GM08714 (cell line): Measurements from ENCODE around the gene ACP1.
"Not testable (repeated sequence)": the region's sequence is repeated elsewhere in the genome, so short reads cannot be mapped to it uniquely, and the experiment has no call there.

ENCODE experiments used
- H3K4me3 ChIP-seq: fragments of 200-500 bp; sonication (Bioruptor generic); 2 replicates; pipeline ENCODE4 v1.5.1; 2014; ENCODE audit warnings: mild to moderate bottlenecking, low read length, inconsistent platforms
- ZNF274 ChIP-seq: IDR thresholded peaks from 2 replicates; pipeline ENCODE4 v1.6.1; 2012; ENCODE audit warnings: mild to moderate bottlenecking, low read depth, low read length

ACP1 gene

DNA sequence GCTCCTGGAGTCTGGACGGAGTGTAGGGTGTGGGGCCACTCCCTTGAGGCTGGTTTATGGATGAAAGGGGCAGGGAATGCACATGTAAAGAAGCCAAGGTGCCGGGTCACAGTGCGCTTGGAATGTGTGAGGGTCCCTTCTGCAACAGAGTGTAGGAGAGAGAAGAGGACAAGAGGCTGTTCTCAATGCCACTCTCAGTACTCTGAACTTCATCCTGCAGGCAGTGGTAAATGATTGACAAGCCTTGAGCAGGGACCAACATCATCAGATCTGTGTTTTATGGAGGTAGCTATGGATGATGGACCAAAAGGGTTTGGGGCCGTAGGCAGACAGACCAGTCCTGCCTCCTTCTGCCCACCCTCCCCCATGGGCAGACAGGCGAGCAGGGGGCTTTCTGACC is 30.3 kb downstream of the ACP1 start:
- no peak for TF ChIP-seq ZNF274
- no peak overlapping the region for H3K4me3 ChIP-seq

- no peak for TF ChIP-seq ZNF274
- H3K4me3 ChIP-seq = no peak overlapping the region
Measured at GRCh38 chr2:296354-296753, 31.6 kb downstream of the ACP1 start.

GRCh38 chr2:305366-305765 is 40.6 kb downstream of the ACP1 start:
- H3K4me3 ChIP-seq = no peak overlapping the region
- no peak for TF ChIP-seq ZNF274

DNA sequence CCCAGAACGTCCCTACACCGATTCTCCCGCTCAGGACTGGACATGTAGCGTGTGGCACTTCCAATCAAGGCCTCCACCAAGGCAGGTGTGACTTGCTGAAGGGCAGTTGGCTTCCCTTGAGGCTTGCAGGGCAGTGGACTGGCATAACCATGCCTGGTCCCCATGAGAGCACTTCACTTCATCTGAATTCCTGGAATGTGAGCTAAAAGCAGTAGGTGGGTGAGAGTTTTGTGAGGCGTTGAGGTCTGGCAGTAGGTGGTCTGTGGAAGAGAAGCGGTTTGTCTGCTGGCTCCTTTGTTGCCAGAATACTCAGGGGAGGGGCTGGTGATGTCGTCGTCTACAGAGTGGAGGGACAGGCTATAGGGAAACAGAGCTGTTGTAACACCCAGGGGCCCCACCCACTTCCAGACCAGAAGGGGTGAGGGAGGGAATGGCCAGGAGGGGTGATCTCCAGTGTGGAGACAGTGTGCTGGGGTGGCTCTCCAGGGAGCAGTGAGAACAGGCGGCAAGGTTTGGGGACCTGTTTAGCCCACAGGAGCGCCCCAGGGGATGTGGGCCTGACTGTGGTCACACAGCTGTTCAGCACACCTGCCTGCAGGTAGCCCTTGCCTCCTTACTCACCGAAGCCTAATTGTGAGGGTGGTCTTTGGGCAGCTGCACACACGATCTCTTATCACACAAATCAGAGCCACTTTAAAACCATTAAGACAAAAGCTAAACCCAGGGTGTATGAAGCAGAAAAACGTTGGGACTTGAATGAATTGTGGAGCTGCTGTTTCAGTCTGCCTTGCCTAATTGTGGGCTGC is 44.6 kb downstream of the ACP1 start:
- no peak overlapping the region for H3K4me3 ChIP-seq
- TF ChIP-seq ZNF274 = no peak

- TF ChIP-seq ZNF274 = no peak
Measured at GRCh38 chr2:309954-310510, 45.3 kb downstream of the ACP1 start.

DNA sequence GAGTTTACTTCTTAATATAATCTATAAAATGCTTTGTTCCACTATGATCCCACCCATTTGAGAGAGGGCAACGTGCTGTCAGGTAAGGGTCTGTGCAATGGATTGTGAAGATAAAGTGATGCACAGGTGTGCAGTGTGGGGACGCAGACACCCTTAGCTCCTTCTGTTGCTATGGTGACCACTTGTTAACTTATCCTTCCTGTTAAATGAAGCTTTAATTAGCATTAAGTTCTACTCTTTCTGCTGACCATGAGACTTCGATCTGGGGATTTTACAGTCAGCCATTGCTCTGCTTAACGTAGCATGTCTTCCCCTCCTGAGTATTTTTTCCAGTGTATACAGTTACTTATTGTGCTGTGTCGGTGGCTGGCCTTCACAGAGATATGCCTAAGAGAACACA is 46.2 kb downstream of the ACP1 start:
- H3K4me3 ChIP-seq = no peak overlapping the region
- no peak for TF ChIP-seq ZNF274

More at GRCh38 chr2:309954-310510, 45.3 kb downstream of the ACP1 start:
- H3K4me3 ChIP-seq = no peak overlapping the region

- no peak overlapping the region for H3K4me3 ChIP-seq
- TF ChIP-seq ZNF274 = no peak
Measured at GRCh38 chr2:313991-314390, 49.2 kb downstream of the ACP1 start.

DNA sequence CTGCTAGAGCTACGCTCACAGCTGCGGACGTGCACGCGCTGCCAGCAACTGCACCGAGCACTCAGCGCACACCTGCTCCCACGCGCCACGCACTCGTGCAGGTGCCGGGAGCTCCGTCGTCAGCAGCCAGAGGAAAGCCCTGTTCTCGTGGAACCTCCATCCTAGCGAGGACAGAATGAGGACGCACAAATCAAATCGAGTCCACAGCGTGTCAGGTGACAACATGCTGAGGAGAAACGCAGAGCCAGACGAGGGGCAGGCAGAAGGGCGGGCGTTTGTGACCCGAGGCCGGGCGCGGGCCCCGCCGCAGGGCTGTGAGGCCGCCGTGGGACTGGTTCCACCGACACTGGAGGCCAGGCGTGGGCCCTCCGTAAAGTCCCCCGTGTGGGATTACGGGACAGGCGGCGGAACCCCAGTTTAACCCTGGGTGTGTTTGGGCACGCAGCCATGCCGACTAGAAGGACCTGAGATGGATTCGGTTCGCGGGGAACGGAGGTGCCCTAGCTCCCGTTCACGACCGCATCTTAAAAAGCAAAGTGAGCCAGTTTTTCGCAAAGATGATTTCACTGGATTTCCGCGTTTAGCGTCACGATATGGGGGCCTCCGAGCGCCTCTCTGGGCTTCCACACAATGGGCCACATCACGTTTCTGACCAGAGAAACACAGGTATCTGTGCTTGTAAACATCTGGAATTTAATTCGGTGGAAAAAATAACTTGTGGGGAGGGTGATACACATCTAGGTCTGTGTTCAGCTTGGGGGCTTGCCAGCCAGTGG is 50.0 kb downstream of the ACP1 start:
- no peak for TF ChIP-seq ZNF274
- H3K4me3 ChIP-seq = no peak overlapping the region

DNA sequence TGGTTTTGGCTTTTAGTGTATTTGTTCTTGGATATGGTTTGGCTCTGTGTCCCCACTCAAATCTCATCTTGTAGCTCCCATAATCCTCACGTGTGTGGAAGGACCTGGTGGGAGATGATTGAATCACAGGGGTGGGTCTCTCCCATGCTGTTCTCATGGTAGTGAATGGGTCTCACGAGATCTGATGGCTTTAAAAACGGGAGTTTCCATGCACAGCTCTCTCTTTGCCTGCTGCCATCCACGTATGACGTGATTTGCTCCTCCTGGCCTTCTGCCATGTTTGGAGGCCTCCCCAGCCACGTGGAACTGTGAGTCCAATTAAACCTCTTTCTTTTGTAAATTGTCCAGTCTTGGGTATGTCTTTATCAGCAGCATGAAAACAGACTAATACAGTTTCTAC is 51.2 kb downstream of the ACP1 start:
- H3K4me3 ChIP-seq = not testable (repeated sequence)

DNA sequence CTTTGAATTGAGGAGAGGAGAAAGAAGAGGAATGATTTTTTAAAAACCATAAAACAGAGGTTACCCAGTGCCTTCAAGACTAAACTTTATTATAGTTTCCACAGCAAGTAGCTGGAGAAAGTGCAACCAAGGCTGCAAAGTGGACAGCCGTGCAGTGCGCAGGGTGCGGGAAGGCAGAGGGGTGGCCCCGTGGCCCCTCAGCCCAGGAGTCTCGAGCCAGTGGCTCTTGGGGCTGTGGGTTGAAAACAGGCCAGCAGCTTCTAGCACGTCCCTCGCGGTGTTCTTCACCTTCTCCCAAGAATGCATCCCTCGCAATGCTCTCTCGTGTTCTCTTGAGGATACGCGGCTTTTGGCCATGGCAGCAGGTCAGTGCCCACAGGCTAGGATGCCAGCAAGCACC is 51.6 kb downstream of the ACP1 start:
- no peak overlapping the region for H3K4me3 ChIP-seq
- no peak for TF ChIP-seq ZNF274

DNA sequence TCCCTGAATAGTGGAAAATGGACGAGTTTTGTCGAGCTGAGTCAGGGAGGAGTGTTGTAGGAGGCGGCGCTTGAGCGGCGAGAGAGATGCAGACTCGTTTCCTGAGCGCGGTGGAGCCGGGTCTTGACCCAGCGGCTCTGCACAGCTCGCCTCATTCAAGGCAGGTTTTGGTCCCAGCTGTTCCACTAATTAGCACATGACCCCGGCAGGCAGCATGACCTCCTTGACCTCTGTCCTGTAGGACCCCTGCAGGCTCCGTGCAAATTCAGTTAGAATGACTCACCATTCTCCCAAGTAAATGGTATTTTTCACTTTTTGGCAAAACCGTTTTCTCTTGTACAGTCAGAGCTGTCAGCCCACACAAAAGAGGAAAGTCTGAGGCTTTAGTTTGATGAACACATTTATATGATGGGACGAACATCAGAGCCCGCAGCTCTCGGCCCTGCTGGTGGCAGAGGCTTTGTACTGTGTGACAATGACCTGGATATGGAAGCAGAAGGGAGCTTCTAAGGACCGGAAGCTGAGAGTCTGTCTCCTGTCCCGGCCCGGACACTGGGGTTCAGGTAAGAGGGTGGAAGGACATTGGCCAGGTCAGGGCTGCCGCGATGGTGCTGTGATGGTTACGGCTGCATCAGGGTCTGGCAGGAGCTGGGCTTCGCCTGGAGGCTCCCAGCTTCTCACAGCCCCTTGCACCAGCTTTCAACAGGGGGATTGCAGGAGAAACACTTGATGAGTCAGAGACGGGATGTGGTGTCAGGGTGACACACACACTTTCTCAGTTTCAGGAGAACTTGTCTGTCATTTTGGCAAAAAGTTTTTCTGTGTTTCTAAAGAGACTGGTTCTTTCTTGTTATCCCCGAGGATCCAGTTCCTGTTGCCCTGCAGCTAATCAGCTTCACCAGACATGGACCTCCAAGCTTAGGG is 53.0 kb downstream of the ACP1 start:
- H3K4me3 ChIP-seq = no peak overlapping the region
- TF ChIP-seq ZNF274 = no peak

DNA sequence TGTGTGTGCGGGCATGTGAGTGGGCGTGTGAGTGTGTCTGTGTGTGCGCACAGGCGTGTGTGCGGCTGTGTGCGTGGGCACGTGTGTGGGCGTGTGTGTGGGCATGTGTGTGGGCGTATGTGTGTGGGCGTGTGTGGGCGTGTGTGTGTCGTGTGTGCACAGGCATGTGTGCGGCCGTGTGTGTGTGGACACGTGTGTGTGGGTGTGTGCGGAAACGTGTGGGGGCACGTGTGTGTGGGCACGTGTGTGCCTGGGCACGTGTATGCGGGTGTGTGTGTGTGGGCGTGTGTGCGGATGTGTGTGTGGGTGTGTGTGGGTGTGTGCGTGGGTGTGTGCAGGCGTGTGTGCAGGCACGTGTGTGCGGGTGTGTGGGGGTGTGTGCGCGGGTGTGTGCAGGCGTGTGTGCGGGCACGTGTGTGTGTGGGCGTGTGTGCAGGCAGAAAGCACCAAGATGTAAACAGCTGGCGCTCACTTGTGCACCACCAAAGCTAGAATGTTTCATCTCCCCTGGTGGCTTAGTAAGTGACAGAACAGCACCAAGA is 54.4 kb downstream of the ACP1 start:
- no peak for TF ChIP-seq ZNF274
- no peak overlapping the region for H3K4me3 ChIP-seq

DNA sequence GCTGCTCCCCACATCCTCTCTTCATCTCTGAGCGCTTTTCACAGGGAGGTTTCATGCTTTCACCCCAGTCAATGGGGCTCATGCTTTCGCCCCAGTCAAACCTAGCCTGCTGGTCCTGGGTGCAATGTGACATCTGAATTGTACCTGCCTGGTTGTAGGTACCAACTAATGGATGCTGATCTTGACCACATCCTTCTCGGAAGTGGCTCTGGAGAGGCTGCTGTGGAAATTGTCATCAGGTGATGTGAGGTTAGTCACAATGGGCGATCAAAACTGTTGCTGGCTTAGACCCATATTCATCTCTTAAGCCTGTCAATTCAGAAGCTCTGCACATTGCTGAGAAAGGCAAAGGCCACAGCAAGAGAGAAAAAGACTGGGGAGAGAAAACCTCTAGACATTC is 55.8 kb downstream of the ACP1 start:
- TF ChIP-seq ZNF274 = no peak
- no peak overlapping the region for H3K4me3 ChIP-seq

DNA sequence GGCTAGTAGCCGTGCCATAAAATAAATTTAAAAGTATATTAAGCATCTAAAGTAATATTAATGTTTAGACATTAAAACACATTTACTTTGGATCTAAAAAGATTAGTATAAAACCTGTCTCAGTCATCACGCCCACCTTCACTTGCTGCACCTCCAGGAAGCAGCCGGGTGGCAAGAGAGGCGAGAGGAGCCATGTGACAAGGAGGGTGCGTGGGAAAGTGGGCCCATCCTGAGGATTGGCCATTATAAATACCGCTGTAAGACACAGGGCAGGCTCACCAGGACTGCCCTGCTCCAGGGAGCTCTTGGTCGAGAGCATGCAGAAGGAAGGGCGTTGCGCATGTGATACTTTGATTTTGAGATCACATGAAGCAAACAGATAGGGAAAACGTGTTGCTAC is 57.6 kb downstream of the ACP1 start:
- H3K4me3 ChIP-seq = no peak overlapping the region
- TF ChIP-seq ZNF274 = no peak
